LNCAP (cell line): ENCODE data around the gene TRNP1.

Experiments
- CTCF ChIP-seq: fragments of 450-650 bp; IDR thresholded peaks from 2 replicates; pipeline ENCODE4 v1.5.1; 2017; ENCODE audit warnings: mild to moderate bottlenecking

Gene TRNP1

GRCh38 chr1:26960625-26960966, 32.9 kb upstream of the TRNP1 start:
- TF ChIP-seq CTCF: no peak

GRCh38 chr1:26961826-26962225, 31.7 kb upstream of the TRNP1 start:
- no peak for TF ChIP-seq CTCF

GRCh38 chr1:26965213-26965612, 28.3 kb upstream of the TRNP1 start:
- no peak for TF ChIP-seq CTCF

GRCh38 chr1:26965628-26966027, 27.9 kb upstream of the TRNP1 start:
- no peak for TF ChIP-seq CTCF

- no peak for TF ChIP-seq CTCF
These were observed 22.7 kb upstream of the TRNP1 start for GRCh38 chr1:26970810-26971209.

GRCh38 chr1:26971590-26971989, 21.9 kb upstream of the TRNP1 start:
- TF ChIP-seq CTCF: no peak

GRCh38 chr1:26972390-26972789, 21.1 kb upstream of the TRNP1 start:
- no peak for TF ChIP-seq CTCF

GRCh38 chr1:26972821-26973220, 20.7 kb upstream of the TRNP1 start:
- TF ChIP-seq CTCF: no peak
